BJ (cell line): ENCODE data around the gene INMT. TPM values are rescaled to one million over a fixed set of nuclear protein-coding genes. Genes with fewer than 3 reads are reported as not detected.

Experiments used
- CTCF ChIA-PET: fragments of 350-600 bp; formaldehyde crosslinking; extraction: SDS; loops from one replicate; lab custom pipeline; 2021; ENCODE audit warnings: antibody characterized with exemption, inconsistent platforms; lab: Yijun Ruan, JAX
- POLR2A ChIA-PET: fragments of 300-600 bp; sonication (Branson Sonifier 250); formaldehyde crosslinking; extraction: SDS; loops from one replicate; lab custom pipeline; 2021; ENCODE audit warnings: antibody characterized with exemption; lab: Charles Lee
- DNase-seq: peaks from one replicate; pipeline ENCODE4 v3.0.0-alpha.2; 2011; ENCODE audit warnings: low read depth
- H3K27me3 ChIP-seq: 2 replicates; pipeline ENCODE4 v1.6.0; 2011; ENCODE audit warnings: low read length; ENCODE audit not compliant: control insufficient read depth, insufficient read depth
- H3K36me3 ChIP-seq: 2 replicates; pipeline ENCODE4 v1.5.1; 2011; ENCODE audit warnings: low read length; ENCODE audit not compliant: control insufficient read depth, insufficient read depth
- H3K4me3 ChIP-seq: 2 replicates; pipeline ENCODE4 v1.5.1; 2011; ENCODE audit warnings: low read depth, mild to moderate bottlenecking, control low read depth, low read length
- polyA plus RNA-seq: library from polyadenylated mRNA; depleted of rRNA; stranded (reverse); fragments of >200 nt; gene quantifications from 2 replicates; pipeline ENCODE4 v1.2.3, GENCODE V29; 2011
- TF ChIP-seq, protein P1 (sequence below): IDR thresholded peaks from 2 replicates; pipeline ENCODE4 v1.5.1; 2011; ENCODE audit warnings: low read depth, mild to moderate bottlenecking, control low read depth, inconsistent platforms, low read length, moderate library complexity; ENCODE audit not compliant: insufficient read depth

Gene INMT
- polyA plus RNA-seq, 1 experiment, result 1.3 TPM

DNA sequence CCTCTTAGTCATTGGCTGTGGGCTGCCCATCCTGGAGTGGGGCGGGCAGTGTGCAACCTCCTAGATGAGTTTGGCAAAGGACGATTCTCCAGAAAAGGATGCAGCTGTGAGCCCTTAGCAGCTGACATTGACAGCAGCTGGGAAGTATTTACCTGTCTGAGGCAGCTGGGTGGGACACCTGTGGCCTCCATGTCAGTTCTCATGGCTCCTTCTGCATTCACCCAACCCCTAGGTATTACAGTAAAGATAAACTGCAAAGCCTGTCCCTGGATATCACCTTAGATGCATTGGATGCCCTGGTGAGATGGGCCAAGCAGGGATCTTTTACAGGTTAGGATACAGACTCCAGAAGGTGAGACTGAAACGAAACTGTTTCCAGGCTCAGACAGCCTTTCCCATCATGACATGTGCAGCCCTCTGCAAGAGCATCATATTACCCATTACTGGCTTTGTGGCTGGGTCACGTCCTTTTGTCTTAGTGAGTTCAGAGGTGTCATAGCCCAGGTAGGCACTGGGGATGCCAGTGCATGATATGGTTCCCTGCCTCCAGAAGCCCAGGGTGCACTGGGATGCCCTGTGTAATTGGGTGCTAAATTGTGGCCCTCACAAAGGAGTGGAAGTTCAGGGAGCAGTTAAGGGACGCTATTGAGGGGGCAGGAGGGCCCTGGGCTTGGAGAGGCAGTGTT lies 48.2 kb downstream of the INMT start:
- DNase-seq, result no peak
- Histone ChIP-seq H3K36me3 (no peaks in the 10 kb centered on the region), H3K4me3 (no peak overlapping the region), H3K27me3 (no peaks in the 10 kb centered on the region)
- ChIA-PET CTCF (interaction anchor here (0.7 to 2.1 kb wide), 23 partner anchors 12 to 334 kb away, joined by 3 to 29 read pairs (median 3); no protein-coding TSS in a partner anchor), POLR2A (no interaction called here)
- TF ChIP-seq, protein P1, sequence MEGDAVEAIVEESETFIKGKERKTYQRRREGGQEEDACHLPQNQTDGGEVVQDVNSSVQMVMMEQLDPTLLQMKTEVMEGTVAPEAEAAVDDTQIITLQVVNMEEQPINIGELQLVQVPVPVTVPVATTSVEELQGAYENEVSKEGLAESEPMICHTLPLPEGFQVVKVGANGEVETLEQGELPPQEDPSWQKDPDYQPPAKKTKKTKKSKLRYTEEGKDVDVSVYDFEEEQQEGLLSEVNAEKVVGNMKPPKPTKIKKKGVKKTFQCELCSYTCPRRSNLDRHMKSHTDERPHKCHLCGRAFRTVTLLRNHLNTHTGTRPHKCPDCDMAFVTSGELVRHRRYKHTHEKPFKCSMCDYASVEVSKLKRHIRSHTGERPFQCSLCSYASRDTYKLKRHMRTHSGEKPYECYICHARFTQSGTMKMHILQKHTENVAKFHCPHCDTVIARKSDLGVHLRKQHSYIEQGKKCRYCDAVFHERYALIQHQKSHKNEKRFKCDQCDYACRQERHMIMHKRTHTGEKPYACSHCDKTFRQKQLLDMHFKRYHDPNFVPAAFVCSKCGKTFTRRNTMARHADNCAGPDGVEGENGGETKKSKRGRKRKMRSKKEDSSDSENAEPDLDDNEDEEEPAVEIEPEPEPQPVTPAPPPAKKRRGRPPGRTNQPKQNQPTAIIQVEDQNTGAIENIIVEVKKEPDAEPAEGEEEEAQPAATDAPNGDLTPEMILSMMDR, result no peak

DNA sequence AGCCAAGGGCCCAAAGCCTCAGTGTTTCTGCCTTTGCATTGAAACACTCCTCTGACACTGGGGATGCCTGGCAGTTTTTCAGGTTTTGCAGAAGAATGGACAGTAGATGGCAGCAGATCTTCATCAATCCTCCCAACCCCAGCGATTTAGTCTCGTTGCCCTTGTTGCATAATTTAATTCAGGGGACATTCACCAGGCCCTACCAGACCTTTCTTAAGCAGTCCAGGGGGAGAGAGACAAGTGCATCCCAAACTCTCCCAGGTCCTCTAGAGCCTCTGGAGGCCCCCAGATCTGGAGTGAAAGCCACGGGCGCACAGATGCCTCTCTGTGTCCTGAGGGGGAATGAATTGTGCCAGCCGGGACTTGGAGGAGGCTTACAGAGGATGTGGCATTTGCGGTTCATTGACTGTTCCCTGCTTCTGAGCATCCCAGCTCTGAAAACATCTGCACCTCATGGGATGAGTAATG lies 48.9 kb downstream of the INMT start:
- H3K27me3 ChIP-seq, result peaks cover 1% of the 10 kb centered on the region; the same call in 1 of the 2 replicates
- TF ChIP-seq, protein P1, result peak; percentile 69
- no peak overlapping the region for H3K4me3 ChIP-seq
- CTCF ChIA-PET, result interaction anchor here (0.7 to 2.6 kb wide), 21 partner anchors 10 to 334 kb away, joined by 3 to 25 read pairs (median 5); partner anchors contain the start of gene INMT
- no peaks in the 10 kb centered on the region for H3K36me3 ChIP-seq
- DNase-seq, result no peak
- POLR2A ChIA-PET, result no interaction called here

DNA sequence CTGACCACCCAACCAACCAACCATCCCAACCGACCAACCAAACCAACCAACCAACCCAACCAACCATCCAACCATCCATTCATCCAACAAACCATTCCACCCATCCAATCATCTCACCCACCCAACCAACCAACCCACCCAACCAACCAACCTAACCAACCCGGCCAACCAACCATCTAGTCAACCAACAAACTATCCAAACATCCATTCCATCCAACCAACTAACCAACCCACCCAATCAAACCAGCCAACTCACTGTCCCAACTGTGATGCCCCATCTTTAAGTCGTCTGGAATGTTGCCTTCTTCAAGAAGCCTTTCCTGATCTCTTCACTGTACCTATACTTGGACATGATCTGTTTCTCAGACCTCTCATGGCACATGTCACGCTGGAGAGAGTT lies 50.9 kb downstream of the INMT start:
- no peaks in the 10 kb centered on the region for H3K36me3 ChIP-seq
- no peak overlapping the region for H3K4me3 ChIP-seq
- CTCF ChIA-PET, result interaction anchor here (2.6 kb wide), 1 partner anchor 172 kb away, joined by 21 read pairs; no protein-coding TSS in a partner anchor
- POLR2A ChIA-PET, result no interaction called here
- H3K27me3 ChIP-seq, result peaks cover 8% of the 10 kb centered on the region
- TF ChIP-seq, protein P1, result no peak
- DNase-seq, result no peak

DNA sequence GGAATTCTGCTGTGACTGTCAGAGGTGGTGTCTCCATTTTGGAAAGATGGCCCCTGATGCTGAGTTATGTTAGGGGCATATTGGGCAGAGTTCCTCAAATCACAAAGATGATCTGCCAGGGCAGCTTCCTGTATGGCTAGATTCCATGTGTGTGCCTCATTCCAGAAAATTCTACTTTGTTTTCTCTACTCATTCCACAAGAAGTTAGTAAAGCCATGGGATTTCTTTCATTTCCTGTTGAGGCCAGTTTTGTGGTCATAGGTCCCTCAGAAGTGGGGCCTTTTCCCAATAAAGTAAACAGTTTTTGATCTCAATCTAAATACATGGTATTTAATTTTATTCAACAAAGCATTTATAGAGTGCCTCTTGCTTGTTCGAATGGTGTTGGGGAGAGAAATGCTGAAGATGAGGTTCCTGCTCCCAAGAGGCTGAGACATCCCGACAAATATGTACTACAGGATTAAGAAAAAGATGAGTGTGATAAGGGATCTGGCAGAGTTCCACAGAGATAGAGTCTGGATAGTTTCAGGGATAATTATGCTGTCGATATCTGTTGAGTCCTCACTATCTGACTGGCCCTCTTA lies 52.2 kb downstream of the INMT start:
- ChIA-PET CTCF (interaction anchor here (1.2 to 1.6 kb wide), 5 partner anchors 10 to 179 kb away, joined by 3 to 6 read pairs (median 3); no protein-coding TSS in a partner anchor), POLR2A (no interaction called here)
- TF ChIP-seq, protein P1, result no peak
- peaks cover 8% of the 10 kb centered on the region for H3K27me3 ChIP-seq
- peak; percentile 87 for DNase-seq
- no peaks in the 10 kb centered on the region for H3K36me3 ChIP-seq
- H3K4me3 ChIP-seq, result no peak overlapping the region

DNA sequence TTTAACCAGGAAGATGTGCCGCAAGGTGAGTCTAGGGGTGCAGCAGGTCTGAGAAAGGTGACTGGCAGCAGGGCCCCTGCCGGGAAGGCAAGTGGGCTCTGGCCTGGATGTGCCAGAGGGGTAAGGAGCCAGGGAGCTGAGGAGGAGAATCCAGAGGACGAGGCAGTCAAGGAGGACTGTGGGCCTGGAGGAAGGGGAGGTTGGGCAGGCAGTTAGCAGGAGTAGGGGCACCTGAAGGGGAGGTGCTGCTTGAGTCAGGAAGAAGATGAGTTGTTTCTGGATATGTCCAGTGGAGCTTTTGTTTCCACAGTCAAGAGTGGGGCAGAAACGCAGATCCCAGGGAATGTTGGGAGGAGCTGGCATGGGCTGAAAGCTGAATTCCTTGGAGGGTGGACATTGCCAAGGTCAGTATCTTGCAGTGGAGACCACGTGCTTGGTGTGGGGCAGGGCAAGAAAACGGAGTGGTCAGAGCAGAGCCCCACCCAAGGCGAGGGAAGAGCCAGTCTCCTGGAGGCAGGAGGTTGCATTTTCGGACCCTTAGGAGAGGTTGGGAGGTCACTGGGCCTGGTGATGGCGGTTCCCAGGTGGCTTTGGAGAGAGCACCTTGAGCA lies 53.3 kb downstream of the INMT start:
- Histone ChIP-seq H3K27me3 (peaks cover 8% of the 10 kb centered on the region), H3K4me3 (no peak overlapping the region), H3K36me3 (no peaks in the 10 kb centered on the region)
- DNase-seq, result no peak
- ChIA-PET CTCF (interaction anchor here (0.8 to 2.2 kb wide), 3 partner anchors 10 to 317 kb away, joined by 3 to 6 read pairs (median 4); no protein-coding TSS in a partner anchor), POLR2A (interaction anchor here (0.6 kb wide), 1 partner anchor 12 kb away, joined by 14 read pairs; no protein-coding TSS in a partner anchor)
- TF ChIP-seq, protein P1, result no peak
